Ureter (tissue), 1 donor: Measurements from ENCODE around the gene TIMM23. TPM values are rescaled to one million over a fixed set of nuclear protein-coding genes. Genes with fewer than 3 reads are reported as not detected.
A peak's percentile ranks its signal among the peaks of the same experiment; 100 is the strongest.
"Not testable (repeated sequence)": the region's sequence is repeated elsewhere in the genome, so short reads cannot be mapped to it uniquely, and the experiment has no call there.

ENCODE experiments used
- DNase-seq: peaks from one replicate; pipeline ENCODE4 v3.0.0-alpha.2; 2020; ENCODE audit warnings: low spot score
- total RNA-seq: library from RNA; stranded (reverse); gene quantifications from one replicate; pipeline ENCODE4 v1.2.4, GENCODE V29; 2023
- donor health status: DM: yes; HTN: yes; CAD: no.

Gene TIMM23
- total RNA-seq, 1 donor from 2014 or later = 56.5 TPM

DNA sequence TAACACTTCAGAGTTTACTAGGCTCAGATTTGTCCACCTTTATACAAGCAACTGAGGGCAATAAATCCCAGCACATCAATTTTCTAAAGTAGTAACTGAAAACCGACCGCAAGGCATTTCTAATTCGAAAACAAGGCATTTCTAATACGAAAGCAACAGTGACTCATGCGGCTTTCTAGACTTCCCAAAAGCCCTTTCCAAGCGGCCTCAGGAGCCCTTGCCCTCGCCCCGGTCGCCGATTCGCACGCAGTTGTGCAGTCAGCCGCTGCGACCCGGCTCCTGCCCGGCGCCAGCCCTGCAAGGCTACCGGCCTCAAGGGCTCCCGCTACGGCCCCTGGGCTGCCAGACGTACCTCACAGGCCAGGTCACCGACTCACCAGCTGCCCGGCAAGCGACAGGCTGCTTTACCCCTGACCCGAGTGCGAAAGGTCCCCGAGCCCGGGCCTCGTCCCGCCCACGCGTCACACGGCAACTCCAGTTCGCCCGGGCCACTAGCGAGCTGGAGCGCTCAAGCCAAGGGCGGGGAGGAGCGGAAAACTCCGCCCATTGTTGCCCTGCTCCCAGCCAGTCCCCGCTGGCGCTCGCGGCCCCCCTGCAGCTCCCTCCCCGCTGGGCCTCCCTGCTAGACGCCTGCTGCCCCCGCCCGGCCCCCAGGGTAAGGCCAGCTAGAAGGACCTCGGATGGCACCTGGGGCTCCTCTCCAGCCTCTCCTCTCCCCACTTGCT, 50.9 kb downstream of the TIMM23 start:
- peak; percentile 88 for DNase-seq

DNA sequence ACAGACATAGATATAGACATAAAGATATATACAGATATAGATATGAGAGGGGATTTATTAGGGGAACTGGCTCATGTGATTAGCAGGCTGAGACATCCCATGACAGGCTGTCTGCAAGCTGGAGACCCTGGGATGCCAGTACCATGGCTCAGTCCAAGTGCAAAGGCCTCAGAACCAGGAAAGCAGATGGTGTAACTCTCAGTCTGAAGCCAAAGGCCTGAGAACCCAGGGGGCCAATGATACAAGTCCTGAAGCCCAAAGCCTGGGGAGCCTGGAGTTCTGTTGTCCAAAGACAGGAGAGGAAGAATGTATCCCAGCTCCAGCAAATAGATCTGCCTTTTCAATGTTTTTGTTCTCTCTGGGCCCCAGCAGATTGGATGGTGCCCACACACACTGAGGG, 52.7 kb downstream of the TIMM23 start:
- DNase-seq = no peak

GRCh38 chr10:46025406-46025805, 53.1 kb downstream of the TIMM23 start:
- DNase-seq = no peak

GRCh38 chr10:46026106-46026505, 53.8 kb downstream of the TIMM23 start:
- no peak for DNase-seq

GRCh38 chr10:46028584-46029460, 56.5 kb downstream of the TIMM23 start:
- DNase-seq = no peak

DNA sequence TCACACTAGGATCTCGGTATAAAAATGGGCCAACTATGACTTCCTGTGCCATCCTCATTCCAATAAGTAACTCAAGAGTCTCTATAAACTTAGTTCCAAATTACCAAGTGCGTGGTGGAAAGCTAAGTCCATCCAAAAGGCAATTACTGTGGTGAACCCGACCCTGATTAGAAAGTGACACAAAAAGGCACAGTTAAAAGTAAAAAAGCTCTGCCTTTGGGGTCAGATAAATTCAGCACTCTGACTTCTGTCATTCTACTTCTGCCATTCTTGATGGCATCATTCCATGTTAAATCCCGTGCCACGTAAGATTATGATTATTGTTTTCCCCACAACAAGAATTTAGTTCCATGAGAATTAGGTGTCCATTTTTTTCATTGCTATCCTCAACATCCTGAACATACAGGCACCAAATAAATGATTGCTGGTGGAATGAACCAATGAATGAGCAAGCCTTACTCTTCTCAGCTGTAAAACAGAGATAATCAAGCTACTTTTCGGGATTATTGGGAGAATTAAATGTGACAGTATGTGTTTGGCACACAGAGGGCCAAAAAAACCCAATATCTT, 57.3 kb downstream of the TIMM23 start:
- DNase-seq = no peak

- peak; percentile 98 for DNase-seq
Measured at GRCh38 chr10:46030091-46030937, 58.0 kb downstream of the TIMM23 start, which contains the start of gene NCOA4. Gene NCOA4 (minus strand): TSS chr10:46030623. CDS start chr10:46016680, 13,943 bp downstream.

- no peak for DNase-seq
Measured at GRCh38 chr10:46031648-46032532, 59.6 kb downstream of the TIMM23 start.

DNA sequence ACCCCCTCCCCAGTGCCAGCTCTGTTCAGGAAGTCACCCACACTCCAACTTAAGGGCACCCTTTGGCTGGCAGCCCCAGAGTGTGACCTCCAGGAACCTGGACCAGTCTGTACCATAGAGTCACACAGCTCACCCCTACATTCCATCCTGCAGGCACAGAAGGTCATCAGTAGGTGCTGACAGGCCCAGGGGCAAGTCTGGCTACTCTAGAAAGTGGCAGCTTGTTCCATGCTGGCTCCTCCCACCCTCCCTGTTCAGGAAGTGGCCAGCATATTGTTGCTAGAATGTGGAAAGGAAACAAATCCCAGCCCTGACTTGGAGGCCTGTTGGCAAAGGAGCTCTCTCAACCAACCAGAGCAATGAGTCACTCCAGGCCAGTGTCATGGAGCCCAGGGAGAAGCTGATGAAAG, 61.3 kb downstream of the TIMM23 start:
- peak; percentile 68 for DNase-seq

DNA sequence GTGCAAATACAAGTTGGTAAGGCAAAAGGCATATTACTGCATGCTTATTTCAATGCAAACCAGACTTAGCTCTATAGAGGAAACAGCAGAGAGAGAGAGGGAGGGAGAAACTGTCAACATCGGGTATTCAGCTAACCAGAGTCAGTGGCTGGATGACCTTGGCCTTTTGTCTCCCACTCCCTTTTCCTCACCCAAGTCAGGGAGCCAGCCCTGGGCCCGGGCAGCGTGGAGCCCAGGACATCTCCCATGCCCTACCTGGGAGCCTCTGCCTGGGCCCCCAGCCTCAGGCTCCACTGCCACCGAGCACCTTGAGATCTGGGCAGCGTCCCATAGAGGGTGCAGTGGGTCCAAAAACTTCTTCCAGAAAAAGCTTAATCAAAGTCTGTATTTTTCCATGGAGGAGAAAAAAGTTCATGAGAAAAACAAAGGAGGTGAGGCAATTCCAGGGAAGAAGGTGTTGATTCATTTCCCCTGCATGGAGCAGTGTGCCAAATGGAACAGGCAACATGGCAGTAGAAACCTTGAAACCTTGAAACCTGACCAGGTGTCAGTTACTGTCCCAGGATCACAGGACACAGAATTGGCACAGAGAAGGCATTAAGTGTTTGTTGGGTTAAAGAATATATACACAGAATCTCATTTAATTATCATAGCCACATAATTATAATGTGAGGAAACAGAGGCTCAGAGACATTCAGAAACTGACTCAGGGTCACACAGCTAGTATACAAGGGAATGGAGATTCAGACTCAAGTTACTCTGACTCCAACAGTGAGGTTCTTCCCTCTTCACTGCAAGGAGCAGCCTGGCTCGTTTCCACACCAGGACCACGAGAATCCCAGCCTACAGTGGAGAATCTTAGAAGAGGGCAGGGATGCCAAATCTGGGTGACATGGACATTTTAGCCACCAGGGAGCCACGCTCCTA, 63.9 kb downstream of the TIMM23 start:
- no peak for DNase-seq

DNA sequence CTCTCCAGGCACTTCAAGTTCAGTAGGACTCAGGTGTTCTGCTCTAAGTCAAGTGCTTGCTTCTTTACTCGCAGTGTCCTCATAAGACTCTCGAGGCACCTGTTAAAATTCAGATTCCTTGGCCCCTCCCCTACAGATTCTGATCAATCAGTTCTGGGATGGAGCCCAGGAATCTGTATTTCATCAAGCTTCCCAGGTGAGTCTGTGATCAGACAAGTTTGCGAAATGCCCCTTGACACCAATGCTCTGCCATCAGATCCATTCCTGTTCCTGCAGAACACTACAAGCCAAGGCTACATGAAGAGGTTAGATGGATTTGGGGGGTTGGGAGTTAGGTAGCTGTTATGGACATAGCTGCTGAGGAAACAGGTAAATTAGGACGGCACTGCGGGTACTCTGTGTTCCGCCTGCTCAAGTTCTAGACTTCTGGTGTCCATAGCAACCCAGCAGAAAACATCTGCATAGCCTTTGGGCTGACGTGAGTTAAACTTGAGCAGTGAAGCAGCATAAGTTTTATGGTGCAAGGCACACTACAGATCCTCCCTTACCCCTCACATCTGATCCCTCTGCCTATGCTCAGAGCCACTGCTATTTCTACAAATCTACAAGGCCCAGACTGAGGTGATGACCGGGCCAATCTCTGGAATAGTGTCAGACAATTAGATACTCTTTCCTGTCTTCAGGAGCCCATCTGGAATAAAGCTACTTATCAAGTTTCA, 65.0 kb downstream of the TIMM23 start:
- DNase-seq = no peak

GRCh38 chr10:46040004-46040403, 67.7 kb downstream of the TIMM23 start:
- no peak for DNase-seq

DNA sequence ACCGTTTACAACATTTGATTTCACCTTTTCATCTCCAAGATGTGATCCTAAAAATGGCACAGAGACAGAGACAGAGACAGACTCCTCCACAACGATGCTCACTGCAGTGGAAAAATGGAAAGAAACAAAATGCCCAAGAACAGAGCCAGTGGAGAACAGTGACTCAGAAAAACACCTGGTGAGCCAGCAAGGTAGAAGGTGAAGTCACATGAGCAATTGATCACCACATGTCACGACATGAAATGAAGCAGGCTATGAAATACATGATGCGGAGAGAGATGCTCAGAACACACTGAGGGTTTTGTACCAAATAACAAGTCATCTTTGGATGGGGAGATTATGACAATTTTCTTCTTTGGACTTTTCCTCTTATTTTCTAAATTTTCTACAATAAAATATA, 70.2 kb downstream of the TIMM23 start:
- DNase-seq = no peak

- DNase-seq = no peak
Measured at GRCh38 chr10:46046261-46046660, 74.0 kb downstream of the TIMM23 start, which contains the start of gene MSMB. Gene MSMB (minus strand): TSS chr10:46046269. CDS start chr10:46046237, 32 bp downstream.

DNA sequence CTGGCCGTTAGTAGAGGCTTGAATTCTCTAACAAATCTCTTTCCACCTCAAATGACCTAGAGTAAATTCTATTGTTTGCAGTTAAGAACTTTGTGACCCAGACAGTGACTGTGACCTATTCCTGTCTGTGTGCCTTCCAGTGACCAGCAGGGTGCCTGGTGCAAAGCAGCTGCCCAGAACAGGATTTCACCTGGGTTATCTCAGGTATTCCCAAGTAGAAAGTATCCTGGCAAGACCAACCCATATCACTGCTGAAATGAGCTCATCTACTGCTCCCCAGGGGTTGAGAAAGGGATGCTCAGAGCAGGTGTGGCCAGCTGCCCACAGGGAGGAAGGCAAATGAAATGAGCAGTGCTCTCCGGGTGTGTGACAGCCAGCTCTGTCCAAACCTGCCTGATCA, 75.9 kb downstream of the TIMM23 start:
- DNase-seq = no peak

- not testable (repeated sequence) for DNase-seq
Measured at GRCh38 chr10:46049497-46049831, 77.2 kb downstream of the TIMM23 start.

- no peak for DNase-seq
Measured at GRCh38 chr10:46050941-46051623, 78.8 kb downstream of the TIMM23 start.
